ENCODE results near the gene SYMPK.

DNA sequence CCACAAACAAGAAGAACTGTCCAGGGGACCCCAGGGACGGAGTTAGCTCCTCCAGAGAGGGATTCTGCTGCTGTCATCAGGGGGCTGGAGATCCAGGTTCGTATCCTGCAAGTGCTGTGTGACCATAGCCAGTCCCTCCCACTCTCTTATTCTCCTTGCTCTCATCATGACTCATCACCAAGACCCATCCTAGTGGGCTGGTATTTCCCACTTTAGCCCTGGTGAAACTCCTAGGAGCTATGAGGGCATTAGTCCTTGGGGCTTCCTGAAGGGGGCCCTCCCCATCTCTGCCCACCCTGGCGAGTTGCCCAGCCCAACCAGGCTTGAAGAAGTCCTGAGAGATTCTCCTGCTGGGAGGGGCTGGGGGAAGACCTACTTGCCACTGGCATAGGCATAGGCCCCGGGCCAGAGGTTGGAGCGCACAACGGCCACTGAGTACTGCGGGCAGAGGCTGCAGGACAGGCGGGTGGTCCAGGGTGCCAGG lies 62.8 kb downstream of the SYMPK start:
- TF ChIP-seq CTCF (IDR thresholded peaks at IDR 0.05) (no peak), POLR2A (IDR thresholded peaks at IDR 0.05) (no peak), POLR2AphosphoS5 (IDR thresholded peaks at IDR 0.05) (no peak), EP300 (IDR thresholded peaks at IDR 0.05) (no peak)

Measured in gastroesophageal sphincter (tissue), 3 donors.